Activated CD8-positive, alpha-beta T cell treated with anti-CD3 and anti-CD28 coated beads for 36 hours (primary cell): ENCODE results near the gene ADCY7. TPM values are rescaled to one million over a fixed set of nuclear protein-coding genes. Genes with fewer than 3 reads are reported as not detected.

Experiments used
- ATAC-seq: fragments of 200-7000 bp; cut with Tn5 transposase; one replicate; pipeline ENCODE4 v1.10.0; 2021; ENCODE audit warnings: mild to moderate bottlenecking, moderate library complexity
- CTCF ChIA-PET: fragments of 350-600 bp; sonication (Branson Sonifier 250); formaldehyde crosslinking; loops from one replicate; lab custom pipeline; 2021; ENCODE audit warnings: antibody characterized with exemption; lab: Charles Lee
- POLR2A ChIA-PET: fragments of 350-600 bp; sonication (Branson Sonifier 250); formaldehyde crosslinking; loops from one replicate; lab custom pipeline; 2021; ENCODE audit warnings: antibody characterized with exemption; lab: Charles Lee
- DNase-seq: peaks from one replicate; pipeline ENCODE4 v3.0.0-alpha.2; 2020
- H3K27ac Mint-ChIP-seq: one replicate; pipeline ENCODE4 v1.8.0; 2021; ENCODE audit warnings: mild to moderate bottlenecking, mixed read lengths
- H3K27me3 Mint-ChIP-seq: one replicate; pipeline ENCODE4 v1.8.0; 2021; ENCODE audit warnings: mixed read lengths
- H3K36me3 Mint-ChIP-seq: one replicate; pipeline ENCODE4 v1.8.0; 2021; ENCODE audit warnings: low read depth, mixed read lengths
- H3K4me1 Mint-ChIP-seq: one replicate; pipeline ENCODE4 v1.8.0; 2021; ENCODE audit warnings: low read depth, mixed read lengths
- H3K4me3 Mint-ChIP-seq: one replicate; pipeline ENCODE4 v1.8.0; 2021; ENCODE audit warnings: mild to moderate bottlenecking, moderate library complexity, mixed read lengths
- H3K9me3 Mint-ChIP-seq: one replicate; pipeline ENCODE4 v1.8.0; 2021; ENCODE audit warnings: mixed read lengths
- intact Hi-C: fragments of 100-400 bp; cut with micrococcal nuclease; formaldehyde crosslinking; loops from one replicate; pipeline ENCODE4 v1.10.0; 2022
- total RNA-seq, 2 experiments: library from RNA; stranded (reverse); gene quantifications; one replicate each; pipeline ENCODE4 v1.2.3, GENCODE V29; 2021
- TF ChIP-seq, protein P1 (sequence below): fragments of 200-600 bp; IDR thresholded peaks from one replicate; pipeline ENCODE4 v1.8.0; 2022; ENCODE audit warnings: antibody characterized with exemption, mild to moderate bottlenecking

ADCY7 gene
- total RNA-seq, 2 experiments from 2014 or later: 89.9 to 92.1 TPM

DNA sequence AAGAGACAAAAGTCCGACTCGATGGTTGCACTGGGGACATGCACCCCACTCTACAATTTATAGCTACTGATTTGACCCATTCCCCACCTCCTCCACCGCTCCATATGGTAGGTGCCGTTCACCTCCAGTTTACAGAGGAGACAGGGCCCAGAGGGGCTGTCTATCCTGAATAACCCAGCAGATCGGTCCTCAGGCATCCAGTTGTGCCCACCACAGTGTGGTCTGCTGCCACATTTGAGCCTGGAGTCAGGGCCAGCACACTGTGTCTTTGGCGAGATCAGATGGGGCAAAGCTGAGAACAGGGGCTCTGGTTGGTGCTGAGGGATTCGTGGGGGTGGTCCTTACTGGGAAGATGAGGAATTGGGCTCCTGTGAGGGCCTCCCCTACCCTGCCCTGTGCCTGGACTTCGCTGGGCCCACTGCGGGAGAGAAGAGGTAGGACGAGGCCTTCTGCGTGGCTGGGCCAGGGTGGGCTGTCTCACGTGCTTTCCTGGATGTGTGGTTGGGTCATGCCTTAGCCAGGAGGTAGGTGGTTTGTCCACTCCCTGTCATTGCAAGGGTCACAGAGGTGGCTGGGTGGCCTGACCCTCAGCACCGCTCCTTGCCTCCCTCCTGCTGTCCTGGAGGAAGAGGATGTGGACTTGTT, 2.8 kb downstream of the ADCY7 start:
- DNase-seq: no peak
- Mint-ChIP-seq H3K4me1 (peaks cover 82% of the 10 kb centered on the region), H3K9me3 (peaks cover 2% of the 10 kb centered on the region), H3K27me3 (no peaks in the 10 kb centered on the region), H3K4me3 (peak overlapping the region; percentile 84), H3K36me3 (peaks cover 26% of the 10 kb centered on the region), H3K27ac (peak overlapping the region; percentile 95)
- TF ChIP-seq, protein P1, sequence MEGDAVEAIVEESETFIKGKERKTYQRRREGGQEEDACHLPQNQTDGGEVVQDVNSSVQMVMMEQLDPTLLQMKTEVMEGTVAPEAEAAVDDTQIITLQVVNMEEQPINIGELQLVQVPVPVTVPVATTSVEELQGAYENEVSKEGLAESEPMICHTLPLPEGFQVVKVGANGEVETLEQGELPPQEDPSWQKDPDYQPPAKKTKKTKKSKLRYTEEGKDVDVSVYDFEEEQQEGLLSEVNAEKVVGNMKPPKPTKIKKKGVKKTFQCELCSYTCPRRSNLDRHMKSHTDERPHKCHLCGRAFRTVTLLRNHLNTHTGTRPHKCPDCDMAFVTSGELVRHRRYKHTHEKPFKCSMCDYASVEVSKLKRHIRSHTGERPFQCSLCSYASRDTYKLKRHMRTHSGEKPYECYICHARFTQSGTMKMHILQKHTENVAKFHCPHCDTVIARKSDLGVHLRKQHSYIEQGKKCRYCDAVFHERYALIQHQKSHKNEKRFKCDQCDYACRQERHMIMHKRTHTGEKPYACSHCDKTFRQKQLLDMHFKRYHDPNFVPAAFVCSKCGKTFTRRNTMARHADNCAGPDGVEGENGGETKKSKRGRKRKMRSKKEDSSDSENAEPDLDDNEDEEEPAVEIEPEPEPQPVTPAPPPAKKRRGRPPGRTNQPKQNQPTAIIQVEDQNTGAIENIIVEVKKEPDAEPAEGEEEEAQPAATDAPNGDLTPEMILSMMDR: no peak
- ChIA-PET POLR2A (interaction anchor here (1.2 to 16.4 kb wide), 3 partner anchors 12 to 21 kb away, joined by 3 to 215 read pairs (median 3); no protein-coding TSS in a partner anchor), CTCF (interaction anchor here (1.0 to 1.6 kb wide), 4 partner anchors 13 to 85 kb away, joined by 3 to 5 read pairs (median 4); no protein-coding TSS in a partner anchor)
- intact Hi-C loops: no loop called here
- ATAC-seq: no peak

- CTCF ChIA-PET: interaction anchor here (1.3 to 1.6 kb wide), 2 partner anchors 56 to 85 kb away, joined by 5 to 6 read pairs; no protein-coding TSS in a partner anchor
- TF ChIP-seq, protein P1: no peak
- Mint-ChIP-seq H3K9me3 (no peaks in the 10 kb centered on the region), H3K27ac (peak overlapping the region; percentile 95), H3K4me1 (peaks cover 81% of the 10 kb centered on the region), H3K36me3 (peaks cover 26% of the 10 kb centered on the region), H3K4me3 (peak overlapping the region; percentile 84), H3K27me3 (no peaks in the 10 kb centered on the region)
- POLR2A ChIA-PET: interaction anchor here (1.3 to 16.4 kb wide), 3 partner anchors 12 to 245 kb away, joined by 3 to 215 read pairs (median 3); no protein-coding TSS in a partner anchor
- intact Hi-C loops: no loop called here
- no peak for ATAC-seq
- peak; percentile 58 for DNase-seq
Observed at GRCh38 chr16:50269769-50270509, 3.6 kb downstream of the ADCY7 start.

DNA sequence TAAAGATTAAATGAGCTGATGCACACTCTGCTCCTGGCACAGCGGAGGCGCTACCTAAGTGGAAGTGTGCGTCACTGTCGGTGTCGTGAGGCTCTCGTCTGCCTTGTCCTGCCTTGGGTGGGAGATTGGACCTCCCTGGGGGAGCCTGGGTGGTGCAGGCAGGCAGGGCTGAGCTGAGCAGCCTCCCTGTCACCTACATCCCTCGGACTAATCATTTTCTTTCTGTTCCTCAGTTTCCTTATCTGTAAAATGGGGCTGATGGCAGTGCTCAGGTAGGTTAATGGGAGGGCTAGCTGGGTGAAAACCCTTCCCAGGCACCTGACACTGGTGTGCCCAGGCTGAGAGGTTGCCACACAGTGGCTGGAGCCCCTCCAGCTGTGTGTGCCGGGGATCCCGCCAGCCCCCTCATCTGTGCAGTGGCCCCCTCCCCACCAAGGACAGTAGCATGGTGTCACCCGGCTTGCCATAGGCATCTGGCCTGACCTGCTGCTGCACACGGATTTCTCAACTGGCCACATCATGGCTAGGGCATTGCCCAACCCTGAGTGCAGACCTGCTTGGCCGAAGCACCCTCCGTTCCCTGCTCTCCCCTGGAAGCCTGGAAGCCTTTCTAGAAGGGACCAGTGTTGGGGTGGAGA, 4.3 kb downstream of the ADCY7 start:
- TF ChIP-seq, protein P1: no peak
- ATAC-seq: no peak
- intact Hi-C loops: no loop called here
- H3K4me1 Mint-ChIP-seq: peaks cover 80% of the 10 kb centered on the region
- H3K27me3 Mint-ChIP-seq: no peaks in the 10 kb centered on the region
- CTCF ChIA-PET: interaction anchor here (1.3 kb wide), 1 partner anchor 84 kb away, joined by 6 read pairs; no protein-coding TSS in a partner anchor
- H3K9me3 Mint-ChIP-seq: no peaks in the 10 kb centered on the region
- POLR2A ChIA-PET: interaction anchor here (0.6 to 16.4 kb wide), 3 partner anchors 11 to 246 kb away, joined by 3 to 215 read pairs (median 3); no protein-coding TSS in a partner anchor
- DNase-seq: no peak
- peak overlapping the region; percentile 95 for H3K27ac Mint-ChIP-seq
- H3K4me3 Mint-ChIP-seq: no peak overlapping the region
- peaks cover 29% of the 10 kb centered on the region for H3K36me3 Mint-ChIP-seq

- DNase-seq: no peak
- CTCF ChIA-PET: interaction anchor here (1.3 kb wide), 1 partner anchor 83 kb away, joined by 6 read pairs; no protein-coding TSS in a partner anchor
- POLR2A ChIA-PET: interaction anchor here (0.6 to 16.4 kb wide), 3 partner anchors 10 to 247 kb away, joined by 3 to 215 read pairs (median 3); no protein-coding TSS in a partner anchor
- TF ChIP-seq, protein P1: no peak
- Mint-ChIP-seq H3K9me3 (no peaks in the 10 kb centered on the region), H3K4me1 (peaks cover 79% of the 10 kb centered on the region), H3K4me3 (no peak overlapping the region), H3K36me3 (peaks cover 29% of the 10 kb centered on the region), H3K27ac (peak overlapping the region; percentile 73), H3K27me3 (no peaks in the 10 kb centered on the region)
- no peak for ATAC-seq
- intact Hi-C loops: no loop called here
Observed at GRCh38 chr16:50271148-50272041, 5.0 kb downstream of the ADCY7 start.
